H1 (cell line): ENCODE results near the gene CAMK2B. TPM values are rescaled to one million over a fixed set of nuclear protein-coding genes. Genes with fewer than 3 reads are reported as not detected.

Source experiments
- CTCF ChIA-PET: fragments of 300-600 bp; sonication (Branson Sonifier 250); formaldehyde crosslinking; loops from one replicate; lab custom pipeline; 2021; ENCODE audit not compliant: partially characterized antibody; lab: Charles Lee
- POLR2A ChIA-PET: fragments of 300-600 bp; sonication (Branson Sonifier 250); formaldehyde crosslinking; loops from one replicate; lab custom pipeline; 2021; ENCODE audit warnings: inconsistent platforms; ENCODE audit not compliant: partially characterized antibody; lab: Charles Lee
- DNase-seq, 2 experiments: peaks; one replicate each; pipeline versions ENCODE4 v3.0.0 to v3.0.0-alpha.2; 2010 to 2022; ENCODE audit warnings: low spot score in 2 of 2, low read depth in 1 of 2, mixed read lengths in 1 of 2
- FAIRE-seq: peaks from 2 replicates; lab custom pipeline; 2011; peaks lifted over from hg19 to GRCh38; lab: Jason Lieb, UNC
- H2AFZ ChIP-seq: 2 replicates; pipeline ENCODE4 v1.8.1; 2012; ENCODE audit warnings: low read length, inconsistent platforms
- H2AK5ac ChIP-seq: 2 replicates; pipeline ENCODE4 v1.6.1; 2013; ENCODE audit warnings: low read depth, low read length
- H2BK120ac ChIP-seq: replicated peaks from 2 replicates; pipeline ENCODE3; 2013; ENCODE audit warnings: low read depth, low read length, inconsistent platforms
- H2BK12ac ChIP-seq: 2 replicates; pipeline ENCODE4 v1.6.1; 2013; ENCODE audit warnings: low read depth, low read length
- H2BK15ac ChIP-seq: 2 replicates; pipeline ENCODE4 v1.6.1; 2013; ENCODE audit warnings: low read length
- H2BK20ac ChIP-seq: 2 replicates; pipeline ENCODE4 v1.6.1; 2013; ENCODE audit warnings: low read length
- H2BK5ac ChIP-seq: 2 replicates; pipeline ENCODE4 v1.6.1; 2013; ENCODE audit warnings: low read depth, low read length
- H3K14ac ChIP-seq: 2 replicates; pipeline ENCODE4 v1.6.1; 2013; ENCODE audit warnings: inconsistent platforms; ENCODE audit not compliant: insufficient read length
- H3K18ac ChIP-seq: 2 replicates; pipeline ENCODE4 v1.6.1; 2013; ENCODE audit warnings: low read length; ENCODE audit errors: extremely low read depth
- H3K23ac ChIP-seq: 2 replicates; pipeline ENCODE4 v1.6.1; 2013; ENCODE audit warnings: inconsistent platforms; ENCODE audit not compliant: insufficient read length
- H3K23me2 ChIP-seq: 2 replicates; pipeline ENCODE4 v1.6.1; 2013; ENCODE audit warnings: low read depth, low read length
- H3K27ac ChIP-seq: 2 replicates; pipeline ENCODE4 v1.6.1; 2011; ENCODE audit warnings: low read depth, low read length, inconsistent platforms
- H3K27me3 ChIP-seq, 4 experiments: replicated peaks in 1 of 4; 1 replicate in 1 of 4; 2 replicates in 3 of 4; pipeline versions ENCODE4 v1.6.1 to v1.8.1; 2011 to 2013; ENCODE audit warnings: low read length in 3 of 4, mild to moderate bottlenecking in 3 of 4, inconsistent platforms in 2 of 4, mixed read lengths in 2 of 4, moderate library complexity in 1 of 4; ENCODE audit not compliant: control insufficient read depth in 3 of 4, insufficient read depth in 3 of 4; ENCODE audit errors: extremely low read depth in 1 of 4
- H3K36me3 ChIP-seq, 4 experiments: 2 replicates each; pipeline versions ENCODE4 v1.6.1 to v1.8.1; 2011 to 2013; ENCODE audit warnings: mild to moderate bottlenecking in 4 of 4, low read length in 3 of 4, moderate library complexity in 2 of 4, control low read depth in 1 of 4, inconsistent platforms in 1 of 4; ENCODE audit not compliant: insufficient read depth in 4 of 4, control insufficient read depth in 2 of 4
- H3K4ac ChIP-seq: replicated peaks from 2 replicates; pipeline ENCODE3; 2013; ENCODE audit warnings: low read length, low read depth, mixed read lengths, inconsistent platforms; ENCODE audit not compliant: insufficient read length
- H3K4me1 ChIP-seq, 4 experiments: replicated peaks in 1 of 4; 1 replicate in 1 of 4; 2 replicates in 3 of 4; pipeline versions ENCODE4 v1.6.1 to v1.8.1; 2011 to 2013; ENCODE audit warnings: low read length in 3 of 4, inconsistent platforms in 2 of 4, mixed read lengths in 1 of 4; ENCODE audit not compliant: insufficient read depth in 4 of 4, control insufficient read depth in 3 of 4
- H3K4me2 ChIP-seq, 2 experiments: 2 replicates each; pipeline versions ENCODE4 v1.6.1 to v1.8.1; 2011 to 2013; ENCODE audit warnings: low read depth in 2 of 2, low read length in 2 of 2, control low read depth in 1 of 2, inconsistent platforms in 1 of 2, mild to moderate bottlenecking in 1 of 2; ENCODE audit not compliant: insufficient read depth in 1 of 2
- H3K4me3 ChIP-seq, 4 experiments: fragments of 200-600, 300-600 bp in 1 of 4; sonication (generic), shearing (Covaris generic), sonication (Bioruptor Twin) in 1 of 4; 2 replicates each; pipeline versions ENCODE4 v1.5.1 to v1.8.1; 2011 to 2016; ENCODE audit warnings: low read length in 4 of 4, low read depth in 3 of 4, control low read depth in 2 of 4, inconsistent platforms in 2 of 4, mild to moderate bottlenecking in 2 of 4, mixed read lengths in 1 of 4, moderate library complexity in 1 of 4; ENCODE audit not compliant: insufficient read depth in 2 of 4; ENCODE audit errors: extremely low read depth in 1 of 4
- H3K56ac ChIP-seq: replicated peaks from 2 replicates; pipeline ENCODE3; 2013; ENCODE audit warnings: low read depth, mild to moderate bottlenecking, mixed read lengths, low read length, inconsistent platforms; ENCODE audit not compliant: insufficient read length
- H3K79me1 ChIP-seq: 2 replicates; pipeline ENCODE4 v1.6.1; 2013; ENCODE audit warnings: low read depth, low read length, control low read depth
- H3K79me2 ChIP-seq, 2 experiments: 2 replicates each; pipeline versions ENCODE4 v1.6.1 to v1.8.1; 2012 to 2013; ENCODE audit warnings: low read length in 2 of 2, mild to moderate bottlenecking in 2 of 2, inconsistent platforms in 1 of 2; ENCODE audit not compliant: insufficient read depth in 2 of 2, control insufficient read depth in 1 of 2
- H3K9ac ChIP-seq, 4 experiments: replicated peaks in 1 of 4; 1 replicate in 1 of 4; 2 replicates in 3 of 4; pipeline versions ENCODE4 v1.6.1 to v1.8.1; 2011 to 2013; ENCODE audit warnings: low read depth in 3 of 4, low read length in 3 of 4, control low read depth in 2 of 4, mild to moderate bottlenecking in 2 of 4, moderate library complexity in 2 of 4, inconsistent platforms in 1 of 4; ENCODE audit errors: extremely low read depth in 1 of 4
- H3K9me3 ChIP-seq, 2 experiments: 2 replicates each; pipeline versions ENCODE4 v1.6.1 to v1.8.1; 2012 to 2013; ENCODE audit warnings: mild to moderate bottlenecking in 2 of 2, moderate library complexity in 2 of 2, control low read depth in 1 of 2, inconsistent platforms in 1 of 2, low read depth in 1 of 2, low read length in 1 of 2, mixed read lengths in 1 of 2; ENCODE audit not compliant: insufficient read depth in 2 of 2
- H4K20me1 ChIP-seq, 2 experiments: replicated peaks in 1 of 2; 2 replicates each; pipeline versions ENCODE3 to v1.8.1; 2011 to 2013; ENCODE audit warnings: inconsistent platforms in 2 of 2, low read length in 2 of 2, mild to moderate bottlenecking in 1 of 2; ENCODE audit not compliant: insufficient read depth in 2 of 2, control insufficient read depth in 1 of 2
- H4K5ac ChIP-seq: 2 replicates; pipeline ENCODE4 v1.6.1; 2013; ENCODE audit warnings: low read length, low read depth, mixed read lengths, inconsistent platforms; ENCODE audit not compliant: insufficient read length
- H4K8ac ChIP-seq: 2 replicates; pipeline ENCODE4 v1.8.0; 2013; ENCODE audit warnings: mild to moderate bottlenecking, moderate library complexity, low read length, inconsistent platforms; ENCODE audit not compliant: insufficient read depth; ENCODE audit errors: extremely low read depth
- H4K91ac ChIP-seq: replicated peaks from 2 replicates; pipeline ENCODE3; 2013; ENCODE audit warnings: low read length, mixed read lengths, inconsistent platforms; ENCODE audit not compliant: insufficient read length
- EGR1 ChIP-seq: IDR thresholded peaks from 2 replicates; pipeline ENCODE4 v1.6.1; 2011; ENCODE audit warnings: low read depth, low read length, borderline replicate concordance
- RNF2 ChIP-seq: fragments of 200-900, 300-1000 bp; sonication (generic); IDR thresholded peaks from 2 replicates; pipeline ENCODE4 v1.7.1; 2016; ENCODE audit warnings: borderline replicate concordance, low read depth, mild to moderate bottlenecking, antibody characterized with exemption, low read length; ENCODE audit not compliant: poor library complexity, severe bottlenecking; ENCODE audit errors: missing control alignments
- TAF7 ChIP-seq: optimal IDR thresholded peaks from 2 replicates; pipeline ENCODE3; 2011; ENCODE audit warnings: low read depth, mild to moderate bottlenecking, inconsistent platforms, low read length, moderate library complexity, borderline replicate concordance
- WGBS, 2 experiments: shearing (Covaris generic) in 1 of 2; methylation state at CpG; one replicate each; pipeline versions ENCODE4 v1.1.6 to v1.1.7; 2013 to 2015; ENCODE audit warnings: low lambda C conversion rate in 2 of 2, mixed read lengths in 2 of 2, inconsistent platforms in 1 of 2, low coverage in 1 of 2, missing lambda C conversion rate in 1 of 2; ENCODE audit not compliant: insufficient replicate concordance in 2 of 2, insufficient coverage in 1 of 2, insufficient read length in 1 of 2; ENCODE audit errors: extremely low coverage in 1 of 2, missing lambda C conversion rate in 1 of 2; 5-methylcytosine and 5-hydroxymethylcytosine counted together
- polyA plus RNA-seq, 7 experiments: library from polyadenylated mRNA; depleted of rRNA in 3 of 7; stranded (reverse) in 5 of 7; unstranded in 2 of 7; fragments of >200 nt in 5 of 7; fragments of 200-250 nt in 2 of 7; gene quantifications; 1 replicate in 5 of 7; 2 replicates in 1 of 7; 4 replicates in 1 of 7; pipeline versions ENCODE4 v1.2.1 to v1.2.3, GENCODE V29; 2011 to 2013; ENCODE audit warnings: missing spikeins in 2 of 7, mixed read lengths in 2 of 7
- total RNA-seq: library from RNA; stranded (reverse); fragmentation: NEBNext Ultra II Directional; extraction: Animal tissue kit (Norgen Biotek cat#: 25700); gene quantifications from 2 replicates; pipeline ENCODE4 v1.2.1, GENCODE V29; 2021

The CAMK2B gene
- total and polyA plus RNA-seq, 2 of the 8 experiments (the other 6 are each of a cell fraction or from before 2014, with no cell fraction given): 0.05 to 0.15 TPM

DNA sequence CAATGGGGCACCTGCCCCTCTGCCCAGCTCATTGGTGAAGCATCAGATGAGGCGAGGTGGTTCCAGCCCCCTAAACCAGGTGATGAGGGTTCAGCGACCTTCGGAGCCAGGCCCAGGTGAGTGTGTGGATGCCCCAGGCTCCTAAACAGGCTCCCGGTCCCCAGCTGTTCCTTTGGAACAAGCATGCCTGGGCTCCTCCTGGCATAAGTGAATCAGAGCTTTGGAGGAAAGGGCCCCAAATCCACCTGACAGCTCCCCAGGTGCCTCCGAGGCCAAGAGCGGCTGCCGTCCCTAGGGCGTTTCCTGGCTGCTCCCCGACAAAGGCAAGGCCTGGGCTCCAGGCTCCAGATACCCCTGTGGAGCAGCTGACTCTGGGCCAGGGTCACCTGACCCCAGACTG is 63.4 kb downstream of the CAMK2B start:
- H3K23me2 ChIP-seq: no peaks in the 10 kb centered on the region
- no peak for DNase-seq
- no peak overlapping the region for H3K14ac ChIP-seq
- H3K9ac ChIP-seq: no peak overlapping the region
- H4K20me1 ChIP-seq: peaks cover 0 to 2% of the 10 kb centered on the region in 2 experiments
- peak overlapping the region; percentile 57; the same call in 1 of the 2 replicates for H4K8ac ChIP-seq
- peaks cover 0 to 6% (median 0%) of the 10 kb centered on the region in 4 experiments; a peak in 3 of 7 replicates for H3K4me1 ChIP-seq
- H2AFZ ChIP-seq: no peak overlapping the region
- no peak overlapping the region for H2BK15ac ChIP-seq
- no peaks in the 10 kb centered on the region for H3K79me1 ChIP-seq
- no peak overlapping the region for H2BK120ac ChIP-seq
- H4K5ac ChIP-seq: no peak overlapping the region
- no peaks in the 10 kb centered on the region for H3K9me3 ChIP-seq
- no peak overlapping the region for H3K56ac ChIP-seq
- H3K4ac ChIP-seq: no peak overlapping the region
- no peaks in the 10 kb centered on the region; a peak in 1 of 7 replicates for H3K27me3 ChIP-seq
- H3K79me2 ChIP-seq: no peaks in the 10 kb centered on the region
- H3K18ac ChIP-seq: no peak overlapping the region
- TF ChIP-seq RNF2 (no peak), TAF7 (no peak), EGR1 (no peak)
- TF ChIP-seq, all 59 proteins: peak for 0
- Histone ChIP-seq H4K91ac (no peak overlapping the region), H2BK20ac (no peak overlapping the region), H3K36me3 (no peaks in the 10 kb centered on the region), H2AK5ac (no peak overlapping the region), H2BK12ac (no peak overlapping the region), H2BK5ac (no peak overlapping the region), H3K4me2 (no peak overlapping the region), H3K27ac (no peak overlapping the region), H3K4me3 (no peak overlapping the region), H3K23ac (no peak overlapping the region)
- CTCF ChIA-PET: interaction anchor here (1.3 to 2.0 kb wide), 2 partner anchors 21 to 272 kb away, joined by 3 to 5 read pairs; no protein-coding TSS in a partner anchor
- POLR2A ChIA-PET: interaction anchor here (0.8 to 1.7 kb wide), 3 partner anchors 15 to 47 kb away, joined by 3 read pairs; no protein-coding TSS in a partner anchor
- 93% methylated on average over 9 of the region's 9 CpGs; no CpG with 5 or more reads in 1 of the 2 experiments for WGBS, 2 experiments
- FAIRE-seq: no peak
